Fibroblast of peridontal ligament (primary cell): ENCODE measurements around the gene TUBB4B.

ENCODE experiments used
- DNase-seq: peaks from one replicate; pipeline ENCODE4 v3.0.0-alpha.2; 2010; ENCODE audit errors: extremely low read depth

Gene TUBB4B

GRCh38 chr9:137293094-137293481 lies 52.0 kb downstream of the TUBB4B start:
- no peak for DNase-seq
